GM06990 (cell line): ENCODE data around the gene U2AF1L4.

ENCODE experiments used
- DNase-seq: peaks from one replicate; pipeline ENCODE4 v3.0.0-alpha.2; 2011; ENCODE audit not compliant: insufficient read length; ENCODE audit errors: extremely low read depth
- H3K27me3 ChIP-seq: replicated peaks from 2 replicates; pipeline ENCODE4 v1.6.0; 2011; ENCODE audit warnings: low read length; ENCODE audit not compliant: control insufficient read depth, insufficient read depth
- H3K36me3 ChIP-seq: 2 replicates; pipeline ENCODE4 v1.5.1; 2011; ENCODE audit warnings: low read length; ENCODE audit not compliant: control insufficient read depth, insufficient read depth
- H3K4me3 ChIP-seq: replicated peaks from 2 replicates; pipeline ENCODE4 v1.5.1; 2011; ENCODE audit warnings: low read depth, mild to moderate bottlenecking, control low read depth, low read length
- TF ChIP-seq, protein P1 (sequence below): IDR thresholded peaks from 2 replicates; pipeline ENCODE4 v1.5.1; 2011; ENCODE audit warnings: low read length, control low read depth, mild to moderate bottlenecking, inconsistent platforms; ENCODE audit not compliant: insufficient read depth, poor library complexity, severe bottlenecking

U2AF1L4 gene

DNA sequence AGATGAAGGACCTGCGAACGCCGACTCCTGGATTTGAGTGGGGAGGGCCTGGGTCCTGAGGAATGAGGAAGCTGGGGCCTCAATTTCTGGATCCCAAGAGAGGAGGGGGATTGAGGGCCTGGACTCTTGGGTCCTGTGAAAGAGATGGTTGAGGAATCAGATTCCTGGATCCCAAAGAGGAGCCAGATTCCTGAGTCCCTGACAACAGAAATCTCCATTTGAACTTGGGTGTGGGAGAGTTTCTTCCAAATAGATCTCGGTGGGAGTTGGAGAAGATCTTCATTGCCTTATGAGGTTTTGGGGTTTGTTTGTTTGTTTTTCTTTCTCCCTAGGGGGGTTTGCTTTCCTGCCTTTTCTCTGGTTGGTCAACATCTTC is 857 bp upstream of the U2AF1L4 start:
- H3K36me3 ChIP-seq = no peaks in the 10 kb centered on the region
- DNase-seq = no peak

DNA sequence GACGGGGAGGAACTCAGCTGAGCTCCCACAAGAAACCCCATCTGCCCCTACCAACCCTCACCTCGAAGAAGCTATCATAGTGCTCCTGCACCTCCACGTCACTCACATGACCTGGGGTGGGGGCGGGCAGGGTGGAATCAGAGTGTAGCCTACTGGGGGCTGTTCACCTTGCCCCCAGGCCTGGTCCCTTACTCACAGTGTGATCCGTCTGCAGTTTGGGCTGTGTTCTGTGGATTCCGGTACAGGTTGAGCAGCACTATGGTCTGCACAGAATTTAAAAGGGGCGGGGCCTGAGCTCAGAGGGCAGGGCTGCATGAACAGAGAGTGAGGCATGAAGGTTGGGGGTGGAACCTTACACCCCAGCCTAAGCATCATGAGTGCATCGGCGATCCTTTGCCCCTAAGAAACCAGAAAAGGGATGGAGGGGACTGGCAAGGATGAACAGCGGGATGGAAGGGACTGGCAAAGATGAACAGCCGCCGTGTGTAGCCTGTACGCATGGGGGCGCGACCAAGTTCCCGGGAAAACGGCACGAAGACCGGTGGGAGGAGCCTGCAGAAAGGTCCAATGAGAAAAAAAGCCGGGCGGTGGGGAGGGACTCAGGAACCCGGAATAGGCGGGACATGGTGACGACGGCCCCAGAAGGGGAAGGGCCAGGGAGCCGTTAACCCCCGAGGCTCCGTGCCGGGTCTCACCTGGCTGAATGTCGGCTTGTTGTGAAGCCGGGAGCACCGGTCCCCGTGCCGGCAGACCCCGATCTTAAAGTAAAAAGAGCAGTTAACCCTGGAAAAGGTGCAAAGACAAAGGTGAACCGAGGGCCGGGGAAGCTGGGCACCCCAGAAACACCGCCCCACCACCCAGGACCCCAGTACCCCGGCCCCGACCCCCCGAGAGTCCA is 539 bp downstream of the U2AF1L4 start:
- TF ChIP-seq, protein P1, sequence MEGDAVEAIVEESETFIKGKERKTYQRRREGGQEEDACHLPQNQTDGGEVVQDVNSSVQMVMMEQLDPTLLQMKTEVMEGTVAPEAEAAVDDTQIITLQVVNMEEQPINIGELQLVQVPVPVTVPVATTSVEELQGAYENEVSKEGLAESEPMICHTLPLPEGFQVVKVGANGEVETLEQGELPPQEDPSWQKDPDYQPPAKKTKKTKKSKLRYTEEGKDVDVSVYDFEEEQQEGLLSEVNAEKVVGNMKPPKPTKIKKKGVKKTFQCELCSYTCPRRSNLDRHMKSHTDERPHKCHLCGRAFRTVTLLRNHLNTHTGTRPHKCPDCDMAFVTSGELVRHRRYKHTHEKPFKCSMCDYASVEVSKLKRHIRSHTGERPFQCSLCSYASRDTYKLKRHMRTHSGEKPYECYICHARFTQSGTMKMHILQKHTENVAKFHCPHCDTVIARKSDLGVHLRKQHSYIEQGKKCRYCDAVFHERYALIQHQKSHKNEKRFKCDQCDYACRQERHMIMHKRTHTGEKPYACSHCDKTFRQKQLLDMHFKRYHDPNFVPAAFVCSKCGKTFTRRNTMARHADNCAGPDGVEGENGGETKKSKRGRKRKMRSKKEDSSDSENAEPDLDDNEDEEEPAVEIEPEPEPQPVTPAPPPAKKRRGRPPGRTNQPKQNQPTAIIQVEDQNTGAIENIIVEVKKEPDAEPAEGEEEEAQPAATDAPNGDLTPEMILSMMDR = peak; percentile 41
- Histone ChIP-seq H3K4me3 (peak overlapping the region; percentile 83), H3K27me3 (no peaks in the 10 kb centered on the region), H3K36me3 (no peaks in the 10 kb centered on the region)
- peak; percentile 90 for DNase-seq

More for the DNA sequence above, 857 bp upstream of the U2AF1L4 start:
- TF ChIP-seq, protein P1 = no peak
- Histone ChIP-seq H3K4me3 (peak overlapping the region; percentile 67), H3K27me3 (no peaks in the 10 kb centered on the region)

DNA sequence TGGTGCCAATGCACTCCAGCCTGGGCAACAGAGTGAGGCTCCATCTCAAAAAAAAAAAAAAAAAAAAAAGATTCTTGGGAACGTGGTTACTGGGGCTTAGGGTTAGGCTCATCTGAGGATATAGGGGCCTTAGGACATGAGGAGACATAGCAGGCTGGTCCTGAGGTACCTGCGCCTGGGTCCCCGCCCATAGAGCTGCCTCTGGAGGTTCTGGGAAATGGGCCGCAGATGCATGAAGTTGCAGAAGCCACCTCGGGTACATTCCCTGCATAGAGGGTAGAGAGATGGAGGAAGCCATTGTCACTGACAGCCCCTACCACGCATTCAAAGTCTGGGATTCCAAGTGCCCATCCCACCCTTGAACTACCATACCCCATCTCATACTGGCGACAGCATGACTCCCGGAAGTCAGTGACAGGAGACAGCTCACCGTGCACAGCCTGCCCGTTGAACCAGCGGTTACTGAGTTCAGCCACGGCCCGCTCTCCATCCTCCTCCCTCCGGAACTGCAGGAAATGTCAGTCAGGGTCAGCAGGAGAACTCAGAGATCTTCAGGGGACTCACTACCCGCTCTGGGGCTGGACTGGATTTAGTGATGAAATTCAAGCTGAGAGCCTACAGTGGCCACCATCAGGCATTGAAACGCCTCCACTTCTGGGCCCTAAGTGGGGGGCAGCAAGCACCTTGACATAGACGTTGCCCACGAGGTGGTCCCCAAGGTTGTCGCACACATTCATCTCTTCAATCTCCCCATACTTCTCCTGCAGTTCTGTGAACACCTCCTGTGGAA is 1.4 kb downstream of the U2AF1L4 start:
- no peaks in the 10 kb centered on the region for H3K27me3 ChIP-seq
- no peak for DNase-seq
- peaks cover 3% of the 10 kb centered on the region; the same call in 1 of the 2 replicates for H3K36me3 ChIP-seq
- peak overlapping the region; percentile 83 for H3K4me3 ChIP-seq
- TF ChIP-seq, protein P1 = no peak

DNA sequence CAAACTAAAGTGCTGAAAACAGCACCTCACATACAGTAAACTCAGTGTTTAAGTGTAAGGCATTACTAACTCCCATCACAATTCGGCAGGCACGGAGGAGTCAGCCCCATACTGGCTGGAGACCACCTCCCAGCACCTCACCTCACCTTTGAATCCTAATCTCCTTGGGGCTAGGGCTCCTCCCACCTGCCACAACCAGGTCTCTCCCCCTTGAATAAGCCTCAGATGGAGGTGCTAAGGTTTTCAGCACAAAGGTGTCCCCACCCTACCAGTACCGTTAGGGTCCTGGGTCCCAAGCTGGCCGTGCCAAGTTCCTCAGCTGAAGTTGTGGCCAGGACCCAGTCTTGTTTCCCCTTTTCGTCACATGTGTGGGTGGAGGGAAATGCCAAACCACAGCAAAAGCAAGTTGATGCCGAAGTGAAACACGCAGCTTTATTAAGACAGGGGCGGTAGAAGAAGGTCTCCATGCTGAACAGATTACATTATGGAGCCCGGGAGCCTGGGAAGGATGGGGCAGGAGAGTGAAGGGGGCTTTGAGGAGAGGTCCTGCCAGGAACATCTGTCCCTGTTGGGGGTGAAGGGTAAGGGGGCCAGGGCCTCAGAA is 3.0 kb downstream of the U2AF1L4 start, which contains the start of gene IGFLR1:
Gene IGFLR1, minus strand, starts transcription at position 332 of the 604 bp plus-strand sequence. CDS start 1,272 bp downstream, outside the sequence.
- peak; percentile 75 for DNase-seq

GRCh38 chr19:35741203-35741515 is 4.1 kb downstream of the U2AF1L4 start:
- TF ChIP-seq, protein P1 = peak; percentile 26
- no peaks in the 10 kb centered on the region for H3K27me3 ChIP-seq
- H3K36me3 ChIP-seq = peaks cover 17% of the 10 kb centered on the region
- no peak for DNase-seq
- peak overlapping the region; percentile 74 for H3K4me3 ChIP-seq

More for the DNA sequence above, 3.0 kb downstream of the U2AF1L4 start, which contains the start of gene IGFLR1:
- H3K36me3 ChIP-seq = peaks cover 10% of the 10 kb centered on the region
- TF ChIP-seq, protein P1 = no peak
- no peaks in the 10 kb centered on the region for H3K27me3 ChIP-seq
- peak within 1 kb of the TSS; percentile 74 for H3K4me3 ChIP-seq
